ENCODE results near the gene RAB44.

DNA sequence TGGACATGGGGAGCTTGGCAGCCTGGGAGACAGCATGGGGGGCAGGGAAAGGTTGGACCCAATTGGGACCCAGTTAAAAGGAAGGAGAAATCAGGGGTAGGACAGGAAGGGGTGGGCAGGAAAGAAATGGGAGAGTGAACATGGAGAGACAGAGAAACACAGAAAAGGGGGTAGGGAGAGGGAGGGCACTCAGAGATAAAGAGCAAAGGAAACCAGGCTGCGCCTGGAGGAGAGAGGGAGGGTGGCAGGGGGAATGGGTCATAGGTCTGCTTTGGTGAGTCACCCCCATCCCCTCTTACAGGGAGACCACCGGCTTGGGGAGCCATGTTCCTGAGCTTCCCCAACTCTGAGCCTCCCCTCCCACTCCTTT, 46.7 kb downstream of the RAB44 start:
- TF ChIP-seq, protein P1, sequence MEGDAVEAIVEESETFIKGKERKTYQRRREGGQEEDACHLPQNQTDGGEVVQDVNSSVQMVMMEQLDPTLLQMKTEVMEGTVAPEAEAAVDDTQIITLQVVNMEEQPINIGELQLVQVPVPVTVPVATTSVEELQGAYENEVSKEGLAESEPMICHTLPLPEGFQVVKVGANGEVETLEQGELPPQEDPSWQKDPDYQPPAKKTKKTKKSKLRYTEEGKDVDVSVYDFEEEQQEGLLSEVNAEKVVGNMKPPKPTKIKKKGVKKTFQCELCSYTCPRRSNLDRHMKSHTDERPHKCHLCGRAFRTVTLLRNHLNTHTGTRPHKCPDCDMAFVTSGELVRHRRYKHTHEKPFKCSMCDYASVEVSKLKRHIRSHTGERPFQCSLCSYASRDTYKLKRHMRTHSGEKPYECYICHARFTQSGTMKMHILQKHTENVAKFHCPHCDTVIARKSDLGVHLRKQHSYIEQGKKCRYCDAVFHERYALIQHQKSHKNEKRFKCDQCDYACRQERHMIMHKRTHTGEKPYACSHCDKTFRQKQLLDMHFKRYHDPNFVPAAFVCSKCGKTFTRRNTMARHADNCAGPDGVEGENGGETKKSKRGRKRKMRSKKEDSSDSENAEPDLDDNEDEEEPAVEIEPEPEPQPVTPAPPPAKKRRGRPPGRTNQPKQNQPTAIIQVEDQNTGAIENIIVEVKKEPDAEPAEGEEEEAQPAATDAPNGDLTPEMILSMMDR (IDR thresholded peaks at IDR 0.05), result no peak
- TF ChIP-seq EZH2phosphoT487 (IDR thresholded peaks at IDR 0.05), result no peak
